ENCODE measurements around the gene VGF.

VGF gene

DNA sequence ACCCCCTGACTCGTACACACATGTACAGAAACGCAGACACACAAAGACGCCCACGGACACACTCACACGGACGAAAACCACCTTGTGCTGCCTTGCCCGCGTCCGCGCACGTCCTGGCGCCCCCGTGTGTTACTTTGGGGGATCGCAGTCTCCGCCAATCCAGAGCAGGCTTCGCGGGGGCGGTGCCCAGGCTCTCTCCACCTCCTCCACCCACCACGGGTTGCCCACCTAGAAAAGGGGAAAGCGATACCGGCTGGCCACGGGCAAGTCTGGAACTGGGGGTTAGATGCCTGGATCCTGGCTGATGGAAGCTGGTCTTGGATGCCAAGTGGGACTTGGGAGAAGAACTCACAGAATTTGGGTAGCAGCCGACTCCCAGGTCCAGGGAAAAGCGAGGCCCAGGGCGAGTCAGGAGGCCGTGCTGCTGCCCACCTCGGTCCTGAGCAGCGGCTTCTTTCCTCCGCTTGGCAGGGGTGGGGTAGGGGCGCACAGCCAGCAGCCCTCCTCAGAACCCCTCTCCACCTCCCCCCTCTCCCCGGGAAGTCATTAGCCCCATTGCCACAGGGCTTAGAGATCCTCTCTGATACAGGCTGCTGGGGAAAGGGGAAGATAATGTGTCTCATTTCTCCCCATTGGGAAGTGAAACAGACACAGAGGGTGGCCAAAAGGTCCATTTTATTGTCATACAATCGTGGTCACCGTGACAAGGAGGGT, 4.6 kb upstream of the VGF start:
- Histone ChIP-seq H3K4me2 (ENCODE audit: insufficient read depth, low read length) (peak overlapping the region; percentile 54), H3K27me3 (ENCODE audit: insufficient read depth, low read length, poor library complexity) (peaks cover 17% of the 10 kb centered on the region), H3K27ac (ENCODE audit: low read length) (no peak overlapping the region), H3K79me2 (ENCODE audit: insufficient read depth, low read length) (no peaks in the 10 kb centered on the region), H3K4me3 (ENCODE audit: low read depth in 1 of 2, low read length in 2 of 2) (peak overlapping the region in 1 of 2 experiments; percentile 28; a peak in 1 of 4 replicates), H2AFZ (ENCODE audit: low read depth, low read length) (no peak overlapping the region; the same call in 1 of the 2 replicates), H3K36me3 (ENCODE audit: insufficient read depth, low read length) (no peaks in the 10 kb centered on the region), H3K9me3 (ENCODE audit: insufficient read depth, low read length, severe bottlenecking) (no peaks in the 10 kb centered on the region), H3K4me1 (ENCODE audit: insufficient read depth, low read length) (peaks cover 65% of the 10 kb centered on the region), H3K9ac (ENCODE audit: low read depth, low read length) (no peak overlapping the region), H4K20me1 (ENCODE audit: insufficient read depth, low read length) (peaks cover 57% of the 10 kb centered on the region)
- peak; percentile 83 for DNase-seq
- ATAC-seq (ENCODE audit: insufficient read depth, low read depth): peak; percentile 60
- TF ChIP-seq, protein P1, sequence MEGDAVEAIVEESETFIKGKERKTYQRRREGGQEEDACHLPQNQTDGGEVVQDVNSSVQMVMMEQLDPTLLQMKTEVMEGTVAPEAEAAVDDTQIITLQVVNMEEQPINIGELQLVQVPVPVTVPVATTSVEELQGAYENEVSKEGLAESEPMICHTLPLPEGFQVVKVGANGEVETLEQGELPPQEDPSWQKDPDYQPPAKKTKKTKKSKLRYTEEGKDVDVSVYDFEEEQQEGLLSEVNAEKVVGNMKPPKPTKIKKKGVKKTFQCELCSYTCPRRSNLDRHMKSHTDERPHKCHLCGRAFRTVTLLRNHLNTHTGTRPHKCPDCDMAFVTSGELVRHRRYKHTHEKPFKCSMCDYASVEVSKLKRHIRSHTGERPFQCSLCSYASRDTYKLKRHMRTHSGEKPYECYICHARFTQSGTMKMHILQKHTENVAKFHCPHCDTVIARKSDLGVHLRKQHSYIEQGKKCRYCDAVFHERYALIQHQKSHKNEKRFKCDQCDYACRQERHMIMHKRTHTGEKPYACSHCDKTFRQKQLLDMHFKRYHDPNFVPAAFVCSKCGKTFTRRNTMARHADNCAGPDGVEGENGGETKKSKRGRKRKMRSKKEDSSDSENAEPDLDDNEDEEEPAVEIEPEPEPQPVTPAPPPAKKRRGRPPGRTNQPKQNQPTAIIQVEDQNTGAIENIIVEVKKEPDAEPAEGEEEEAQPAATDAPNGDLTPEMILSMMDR (IDR thresholded peaks at IDR 0.05; ENCODE audit: borderline replicate concordance, extremely low read depth, low read length, poor library complexity, severe bottlenecking): peak; percentile 98
- no peak for TF ChIP-seq EZH2 (IDR thresholded peaks at IDR 0.05; ENCODE audit: borderline replicate concordance, low read depth, low read length, severe bottlenecking)

DNA sequence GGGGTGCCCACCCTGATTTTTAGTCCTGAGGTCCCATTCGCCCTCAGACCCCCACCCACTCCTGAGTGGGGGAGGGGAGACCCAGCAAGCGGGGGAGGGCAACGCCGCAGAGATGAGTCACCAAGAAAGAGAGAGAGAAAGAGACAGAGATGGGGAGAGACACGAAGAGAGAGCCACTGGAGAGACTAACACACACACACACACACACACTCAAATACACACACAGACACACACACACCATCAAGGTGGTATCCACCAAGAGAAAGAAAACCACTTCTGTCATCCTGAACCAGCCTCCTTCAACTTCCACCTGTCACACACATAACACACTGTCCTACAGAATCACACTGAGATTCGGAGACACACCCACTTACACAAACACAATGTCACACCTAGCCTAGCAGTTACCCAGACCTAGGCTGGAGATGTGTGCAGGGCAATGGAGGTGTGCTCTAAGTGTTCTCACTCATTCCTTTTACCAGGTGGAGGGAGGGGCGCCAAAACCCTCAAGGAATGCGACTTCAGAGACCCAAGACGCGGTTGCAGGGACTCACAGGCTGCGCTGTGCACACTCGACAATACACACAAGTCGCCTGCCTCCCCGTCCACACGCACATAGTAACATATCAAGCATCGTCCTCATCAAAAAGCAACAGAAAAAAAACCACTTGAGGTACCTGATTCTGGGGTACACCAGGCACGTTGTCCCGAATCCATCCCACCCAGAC, 3.9 kb upstream of the VGF start:
- Histone ChIP-seq H3K4me1 (ENCODE audit: insufficient read depth, low read length) (peaks cover 72% of the 10 kb centered on the region), H2AFZ (ENCODE audit: low read depth, low read length) (no peak overlapping the region; the same call in 1 of the 2 replicates), H3K79me2 (ENCODE audit: insufficient read depth, low read length) (no peaks in the 10 kb centered on the region; the same call in 1 of the 2 replicates), H3K4me3 (ENCODE audit: low read depth in 1 of 2, low read length in 2 of 2) (peak overlapping the region in 1 of 2 experiments; percentile 28; a peak in 1 of 4 replicates), H4K20me1 (ENCODE audit: insufficient read depth, low read length) (peaks cover 64% of the 10 kb centered on the region), H3K27ac (ENCODE audit: low read length) (no peak overlapping the region), H3K9ac (ENCODE audit: low read depth, low read length) (no peak overlapping the region), H3K27me3 (ENCODE audit: insufficient read depth, low read length, poor library complexity) (peaks cover 17% of the 10 kb centered on the region), H3K36me3 (ENCODE audit: insufficient read depth, low read length) (no peaks in the 10 kb centered on the region), H3K9me3 (ENCODE audit: insufficient read depth, low read length, severe bottlenecking) (no peaks in the 10 kb centered on the region), H3K4me2 (ENCODE audit: insufficient read depth, low read length) (peak overlapping the region; percentile 54)
- DNase-seq (no peak), ATAC-seq (ENCODE audit: insufficient read depth, low read depth) (peak; percentile 1; the same call in 1 of the 3 replicates)
- TF ChIP-seq EZH2 (IDR thresholded peaks at IDR 0.05; ENCODE audit: borderline replicate concordance, low read depth, low read length, severe bottlenecking): no peak
- TF ChIP-seq, protein P1 (IDR thresholded peaks at IDR 0.05; ENCODE audit: borderline replicate concordance, extremely low read depth, low read length, poor library complexity, severe bottlenecking): no peak

DNA sequence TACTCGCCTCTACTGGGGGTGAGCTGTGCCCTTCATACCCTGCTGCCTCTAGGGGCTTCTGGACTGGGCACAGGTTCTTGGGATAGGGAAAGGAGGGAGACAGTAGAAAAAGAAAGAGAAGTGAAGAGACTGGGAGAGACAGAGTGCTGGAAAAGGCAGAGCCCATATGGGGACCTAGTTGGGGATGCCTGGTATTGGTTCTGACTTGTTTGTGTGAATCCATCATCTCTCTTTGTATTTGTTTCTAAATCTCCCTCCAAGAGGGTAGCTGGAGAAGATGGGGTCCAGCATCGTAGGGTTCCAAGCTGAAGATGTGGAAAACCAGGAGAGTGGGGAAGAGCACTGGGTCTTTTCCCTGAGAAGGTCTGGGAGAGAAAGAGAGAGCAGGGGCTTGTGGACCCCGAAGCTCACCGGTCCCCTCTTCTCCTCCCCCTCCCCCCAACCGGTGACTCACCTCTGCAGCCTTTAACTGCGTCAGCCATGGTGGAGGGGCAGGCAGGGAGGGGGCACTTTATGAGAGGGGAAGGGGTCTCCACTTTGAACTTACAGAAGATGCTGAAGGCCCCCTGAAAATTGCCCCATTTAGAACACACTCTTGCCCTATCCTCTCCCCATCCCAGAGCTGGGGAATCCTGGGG, 3.2 kb upstream of the VGF start:
- no peak for TF ChIP-seq EZH2 (IDR thresholded peaks at IDR 0.05; ENCODE audit: borderline replicate concordance, low read depth, low read length, severe bottlenecking)
- TF ChIP-seq, protein P1 (IDR thresholded peaks at IDR 0.05; ENCODE audit: borderline replicate concordance, extremely low read depth, low read length, poor library complexity, severe bottlenecking): no peak
- Histone ChIP-seq H3K9ac (ENCODE audit: low read depth, low read length) (no peak overlapping the region), H3K79me2 (ENCODE audit: insufficient read depth, low read length) (peaks cover 3% of the 10 kb centered on the region), H3K36me3 (ENCODE audit: insufficient read depth, low read length) (no peaks in the 10 kb centered on the region), H2AFZ (ENCODE audit: low read depth, low read length) (no peak overlapping the region), H3K9me3 (ENCODE audit: insufficient read depth, low read length, severe bottlenecking) (no peaks in the 10 kb centered on the region), H3K27ac (ENCODE audit: low read length) (no peak overlapping the region), H3K4me1 (ENCODE audit: insufficient read depth, low read length) (peaks cover 79% of the 10 kb centered on the region), H3K27me3 (ENCODE audit: insufficient read depth, low read length, poor library complexity) (peaks cover 17% of the 10 kb centered on the region), H3K4me2 (ENCODE audit: insufficient read depth, low read length) (no peak overlapping the region), H4K20me1 (ENCODE audit: insufficient read depth, low read length) (peaks cover 67% of the 10 kb centered on the region), H3K4me3 (ENCODE audit: low read depth in 1 of 2, low read length in 2 of 2) (no peak overlapping the region)
- ATAC-seq (ENCODE audit: insufficient read depth, low read depth) (no peak), DNase-seq (no peak)

Data from DND-41 (cell line).